Adipocyte (in vitro differentiated cells): ENCODE data around the gene GRIN2A.

Experiments
- DNase-seq: peaks from one replicate; pipeline ENCODE4 v3.0.0-alpha.2; 2015; ENCODE audit warnings: low read depth
- H3K27me3 ChIP-seq: replicated peaks from 2 replicates; pipeline ENCODE4 v1.7.0; 2013; ENCODE audit warnings: mild to moderate bottlenecking, low read length, moderate library complexity; ENCODE audit not compliant: control insufficient read depth, insufficient read depth
- H3K36me3 ChIP-seq: 2 replicates; pipeline ENCODE4 v1.7.0; 2013; ENCODE audit warnings: low read length, mild to moderate bottlenecking, moderate library complexity; ENCODE audit not compliant: control insufficient read depth, insufficient read depth, severe bottlenecking
- H3K4me1 ChIP-seq: 2 replicates; pipeline ENCODE4 v1.7.0; 2013; ENCODE audit warnings: mild to moderate bottlenecking, low read length, moderate library complexity; ENCODE audit not compliant: control insufficient read depth, insufficient read depth
- H3K4me3 ChIP-seq: 2 replicates; pipeline ENCODE4 v1.7.0; 2013; ENCODE audit warnings: mild to moderate bottlenecking, low read length, moderate library complexity
- H3K9ac ChIP-seq: 2 replicates; pipeline ENCODE4 v1.7.0; 2013; ENCODE audit warnings: mild to moderate bottlenecking, low read length, moderate library complexity
- H3K9me3 ChIP-seq: 2 replicates; pipeline ENCODE4 v1.7.0; 2013; ENCODE audit warnings: mild to moderate bottlenecking, low read length, moderate library complexity; ENCODE audit not compliant: control insufficient read depth

GRIN2A gene

DNA sequence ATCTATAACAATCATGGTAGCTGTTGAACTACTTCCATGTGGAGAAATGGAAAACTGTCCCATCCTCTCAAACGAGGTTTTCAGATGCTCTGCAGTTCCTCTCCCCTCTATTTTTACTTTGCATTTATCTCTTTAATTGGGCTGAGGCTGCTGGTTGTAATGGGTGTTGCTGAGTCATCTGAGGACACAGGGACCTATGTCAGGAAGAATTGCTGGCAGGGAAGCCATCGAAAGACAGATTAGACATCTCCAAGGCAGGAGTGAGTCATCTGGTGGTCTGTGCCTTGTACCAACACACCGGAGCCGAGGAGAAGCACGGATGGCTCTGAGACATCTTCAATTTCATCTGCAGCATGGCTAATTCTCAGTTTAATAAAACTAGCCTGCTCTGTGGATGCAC lies 394.5 kb downstream of the GRIN2A start:
- Histone ChIP-seq H3K4me3 (no peak overlapping the region), H3K4me1 (peaks cover 7% of the 10 kb centered on the region), H3K9ac (no peak overlapping the region), H3K27me3 (no peaks in the 10 kb centered on the region), H3K9me3 (no peaks in the 10 kb centered on the region), H3K36me3 (no peaks in the 10 kb centered on the region)
- DNase-seq: no peak

DNA sequence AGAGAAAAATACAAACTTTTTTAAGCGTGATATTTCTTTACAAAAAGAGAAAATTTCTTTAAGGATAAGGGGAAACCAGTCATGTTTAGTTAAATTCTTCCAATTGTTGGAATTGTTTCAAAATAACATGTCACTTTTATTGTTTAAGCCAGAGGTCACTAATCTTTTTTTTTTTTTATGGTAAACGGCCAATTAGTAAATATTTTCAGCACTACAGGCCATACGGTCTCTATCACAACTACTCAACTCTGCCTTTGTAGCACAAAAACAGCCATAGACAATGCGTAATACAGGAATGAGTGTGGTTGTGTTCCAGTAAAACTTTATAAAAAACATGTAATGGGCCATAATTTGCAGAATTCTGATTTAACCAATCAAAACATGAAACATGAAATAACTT lies 401.4 kb downstream of the GRIN2A start:
- no peaks in the 10 kb centered on the region for H3K9me3 ChIP-seq
- no peaks in the 10 kb centered on the region for H3K36me3 ChIP-seq
- no peaks in the 10 kb centered on the region for H3K27me3 ChIP-seq
- H3K4me1 ChIP-seq: no peaks in the 10 kb centered on the region
- no peak overlapping the region for H3K9ac ChIP-seq
- no peak for DNase-seq
- no peak overlapping the region for H3K4me3 ChIP-seq

DNA sequence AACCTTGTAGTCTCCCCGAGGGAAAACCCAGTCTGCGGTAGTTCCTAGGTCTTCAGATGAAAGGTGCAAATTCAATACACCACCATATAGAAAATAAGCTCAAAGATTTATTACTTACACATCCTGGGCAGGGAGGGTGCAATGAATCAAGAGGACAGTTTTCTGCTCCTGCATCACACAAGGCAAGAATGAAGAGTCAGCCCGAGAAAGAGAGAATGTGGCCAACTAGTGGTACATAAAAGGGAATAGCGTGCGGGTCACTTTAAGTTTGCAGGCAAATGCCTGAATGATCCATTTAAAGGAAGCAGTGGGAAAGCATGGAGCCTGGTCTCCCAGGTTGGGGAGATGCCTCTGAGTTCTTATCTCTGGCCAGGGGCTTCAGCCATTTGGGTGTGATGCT lies 403.4 kb downstream of the GRIN2A start:
- no peaks in the 10 kb centered on the region for H3K4me1 ChIP-seq
- no peak for DNase-seq

DNA sequence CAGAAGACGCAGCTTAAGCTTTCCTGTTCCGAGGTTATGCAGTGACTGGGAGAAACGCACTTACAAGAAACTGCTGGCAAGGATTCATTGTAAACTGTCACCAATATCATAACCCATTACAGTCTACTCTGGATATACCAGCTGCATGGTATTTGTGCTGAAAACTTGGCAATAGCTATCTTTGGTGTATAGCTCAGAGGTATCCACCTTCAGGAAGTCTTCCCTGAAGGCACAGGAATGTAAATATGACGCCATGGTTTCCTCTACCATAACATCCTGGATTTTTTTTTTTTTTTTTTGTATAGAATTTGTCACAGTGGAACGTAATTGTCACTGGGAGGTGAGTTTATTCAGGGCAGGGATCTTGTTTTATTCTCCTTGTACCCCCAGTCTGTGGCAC lies 406.2 kb downstream of the GRIN2A start:
- H3K9me3 ChIP-seq: no peaks in the 10 kb centered on the region
- H3K9ac ChIP-seq: no peak overlapping the region
- no peaks in the 10 kb centered on the region for H3K36me3 ChIP-seq
- DNase-seq: no peak
- H3K4me3 ChIP-seq: no peak overlapping the region
- no peaks in the 10 kb centered on the region for H3K27me3 ChIP-seq
- peaks cover 10% of the 10 kb centered on the region for H3K4me1 ChIP-seq

More for the DNA sequence above, 403.4 kb downstream of the GRIN2A start:
- H3K27me3 ChIP-seq: no peaks in the 10 kb centered on the region
- H3K36me3 ChIP-seq: no peaks in the 10 kb centered on the region
- H3K9ac ChIP-seq: no peak overlapping the region
- no peak overlapping the region for H3K4me3 ChIP-seq
- no peaks in the 10 kb centered on the region for H3K9me3 ChIP-seq

DNA sequence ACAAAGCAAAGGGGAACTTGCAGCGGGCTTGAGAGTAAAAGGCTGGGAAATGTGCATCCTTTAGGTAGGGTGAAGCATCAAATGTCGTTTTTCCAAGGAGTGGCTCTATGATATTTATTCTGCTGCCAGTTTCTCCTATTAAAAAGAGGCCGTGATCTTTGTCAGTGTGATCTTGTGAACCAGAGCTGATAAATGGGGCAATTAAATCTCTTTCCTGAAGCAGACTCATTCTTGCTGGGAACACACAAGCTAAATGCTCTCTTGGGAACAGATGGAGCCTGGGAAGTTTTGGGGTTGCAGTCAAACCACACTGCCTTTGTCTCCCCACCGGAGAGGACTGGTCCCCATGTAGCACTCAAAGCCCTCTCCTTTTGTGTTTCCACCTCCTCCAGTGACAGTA lies 408.9 kb downstream of the GRIN2A start:
- Histone ChIP-seq H3K9ac (no peak overlapping the region), H3K27me3 (no peaks in the 10 kb centered on the region), H3K4me1 (peaks cover 10% of the 10 kb centered on the region), H3K36me3 (no peaks in the 10 kb centered on the region), H3K4me3 (no peak overlapping the region), H3K9me3 (no peaks in the 10 kb centered on the region)
- no peak for DNase-seq

DNA sequence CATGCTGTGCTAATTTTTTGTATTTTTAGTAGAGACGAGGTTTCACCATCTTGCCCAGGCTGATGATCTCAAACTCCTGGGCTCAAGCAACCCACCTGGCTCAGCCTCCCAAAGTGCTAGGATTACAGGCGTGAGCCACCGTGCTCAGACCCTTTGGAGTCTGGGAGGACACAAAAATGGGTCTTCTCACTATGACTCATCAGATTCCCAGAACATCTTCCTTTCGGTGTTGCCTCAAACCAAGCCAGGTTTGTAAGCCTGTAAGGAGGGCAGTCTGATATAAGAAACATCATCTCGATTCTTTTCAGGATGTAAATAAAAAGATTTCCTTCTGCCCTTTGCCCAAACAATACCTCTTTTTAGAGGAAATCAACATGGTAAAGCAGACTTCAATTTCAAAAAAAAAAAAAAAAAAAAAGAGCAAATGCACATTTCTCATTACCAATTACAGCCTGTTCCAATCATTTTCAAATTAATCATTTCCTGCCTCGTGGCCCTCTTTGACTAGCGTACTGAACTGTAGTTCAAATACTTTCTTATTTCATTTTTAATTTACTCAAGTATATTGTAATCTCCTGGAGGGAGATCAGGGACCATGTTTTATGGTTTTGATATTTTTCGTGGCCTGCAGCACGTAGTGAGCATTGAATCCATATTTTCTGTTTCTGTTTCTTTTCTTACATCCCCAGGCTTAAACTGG lies 409.6 kb downstream of the GRIN2A start:
- Histone ChIP-seq H3K4me3 (no peak overlapping the region), H3K9me3 (no peaks in the 10 kb centered on the region), H3K4me1 (peaks cover 10% of the 10 kb centered on the region), H3K9ac (no peak overlapping the region), H3K36me3 (no peaks in the 10 kb centered on the region), H3K27me3 (no peaks in the 10 kb centered on the region)
- DNase-seq: no peak

DNA sequence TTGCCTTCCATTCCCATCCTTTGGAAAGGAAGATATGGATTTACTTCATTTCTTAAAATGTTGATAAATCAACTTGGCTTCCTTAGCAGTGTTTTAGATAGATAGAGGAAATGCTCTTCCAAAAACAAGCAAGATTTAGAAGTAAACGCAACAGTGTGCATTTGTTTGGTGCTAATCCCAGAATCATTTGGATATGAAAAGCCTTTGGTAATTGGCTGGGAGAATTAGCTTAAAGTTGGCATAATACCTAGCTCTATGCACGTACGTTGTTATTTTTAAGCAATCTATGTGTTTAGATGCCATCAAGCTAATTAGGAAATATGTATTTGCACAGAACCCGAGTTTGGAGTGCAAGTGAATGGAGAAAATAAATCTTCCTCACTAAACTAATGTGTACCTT lies 415.3 kb downstream of the GRIN2A start:
- Histone ChIP-seq H3K27me3 (no peaks in the 10 kb centered on the region), H3K4me1 (no peaks in the 10 kb centered on the region), H3K36me3 (no peaks in the 10 kb centered on the region), H3K9me3 (no peaks in the 10 kb centered on the region), H3K9ac (no peak overlapping the region), H3K4me3 (no peak overlapping the region)
- DNase-seq: no peak

DNA sequence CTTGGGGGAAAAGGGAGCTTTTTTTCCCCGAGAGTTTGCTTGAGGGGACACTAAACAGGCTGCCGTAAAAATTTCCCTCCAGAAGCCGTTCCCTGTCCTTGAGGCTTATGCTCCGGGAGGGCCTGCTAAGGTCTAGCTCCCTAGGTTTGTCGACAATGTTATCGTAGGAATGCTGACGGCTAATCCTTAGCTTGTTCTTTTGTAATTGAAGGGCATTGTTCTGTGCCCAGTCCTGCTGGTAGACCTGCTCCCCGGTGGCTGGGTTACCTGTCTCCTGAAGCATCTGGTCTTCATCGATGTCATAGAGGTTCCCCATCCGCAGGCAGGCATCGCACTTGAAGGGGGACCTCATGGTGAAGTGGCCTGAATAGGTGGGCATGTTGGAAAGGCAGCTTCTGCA lies 418.7 kb downstream of the GRIN2A start:
- Histone ChIP-seq H3K9ac (no peak overlapping the region), H3K9me3 (no peaks in the 10 kb centered on the region), H3K27me3 (no peaks in the 10 kb centered on the region), H3K4me3 (no peak overlapping the region), H3K4me1 (no peaks in the 10 kb centered on the region), H3K36me3 (no peaks in the 10 kb centered on the region)
- DNase-seq: no peak

DNA sequence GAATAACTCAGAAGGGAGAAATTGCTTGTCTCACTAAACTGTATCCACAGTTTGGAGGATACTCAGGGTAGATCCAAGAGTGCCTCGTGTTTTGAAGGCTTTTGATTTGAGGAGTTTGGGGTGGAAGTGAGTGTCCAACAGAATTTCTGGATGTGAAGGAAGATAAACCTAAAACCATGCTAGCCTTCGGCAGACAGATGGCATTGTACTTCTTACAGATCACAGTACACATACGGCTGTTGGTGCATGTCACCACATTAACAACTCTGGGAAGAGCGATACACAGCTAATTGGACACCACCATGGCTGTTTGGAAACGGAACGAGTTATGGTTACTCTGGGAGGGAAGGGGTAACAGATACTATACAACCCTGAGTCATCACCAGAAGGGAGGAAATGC lies 420.4 kb downstream of the GRIN2A start:
- Histone ChIP-seq H3K9ac (no peak overlapping the region), H3K9me3 (no peaks in the 10 kb centered on the region), H3K27me3 (no peaks in the 10 kb centered on the region), H3K4me1 (no peaks in the 10 kb centered on the region), H3K4me3 (no peak overlapping the region), H3K36me3 (no peaks in the 10 kb centered on the region)
- DNase-seq: no peak

DNA sequence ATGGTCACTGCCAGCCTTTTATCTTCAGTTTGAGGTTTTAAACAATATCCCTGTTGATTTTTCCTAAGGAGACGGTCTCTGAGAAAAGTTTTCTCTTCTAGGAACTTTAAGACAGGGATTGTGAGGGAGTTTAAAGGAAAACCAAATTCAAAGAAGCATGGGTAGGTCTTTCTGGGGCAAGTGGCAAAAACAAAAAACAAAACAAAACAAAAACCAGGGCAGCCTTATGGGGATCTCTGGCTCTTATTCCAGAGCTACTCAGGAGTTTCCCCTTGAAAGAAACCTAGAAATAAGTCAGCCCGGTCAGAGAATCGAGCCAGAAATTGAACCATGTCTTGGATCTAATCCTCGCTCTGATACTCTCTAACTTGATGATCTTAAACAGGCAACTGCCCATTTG lies 424.5 kb downstream of the GRIN2A start:
- Histone ChIP-seq H3K4me3 (no peak overlapping the region), H3K9me3 (no peaks in the 10 kb centered on the region), H3K27me3 (no peaks in the 10 kb centered on the region), H3K9ac (no peak overlapping the region), H3K4me1 (peaks cover 5% of the 10 kb centered on the region), H3K36me3 (no peaks in the 10 kb centered on the region)
- no peak for DNase-seq

DNA sequence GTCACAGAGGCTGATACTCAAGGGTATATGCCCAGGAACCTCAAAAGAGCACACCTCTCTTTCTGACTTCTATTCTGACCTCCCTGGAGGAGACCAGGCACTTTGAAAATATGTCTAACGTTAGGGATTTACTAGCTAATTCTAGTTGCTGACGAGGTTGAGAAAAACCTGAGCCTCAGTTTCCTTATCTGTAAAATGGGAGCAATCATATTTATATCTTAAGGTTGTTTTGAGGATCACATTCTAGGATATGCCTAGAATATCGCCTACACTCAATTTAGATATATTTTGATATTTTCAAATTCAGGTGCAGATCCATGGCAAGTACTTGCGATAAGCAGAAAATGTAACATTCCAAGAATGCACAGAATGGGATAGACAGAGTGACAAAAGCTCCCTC lies 425.8 kb downstream of the GRIN2A start:
- peaks cover 5% of the 10 kb centered on the region for H3K4me1 ChIP-seq
- H3K36me3 ChIP-seq: no peaks in the 10 kb centered on the region
- no peaks in the 10 kb centered on the region for H3K9me3 ChIP-seq
- no peak overlapping the region for H3K9ac ChIP-seq
- no peak overlapping the region for H3K4me3 ChIP-seq
- H3K27me3 ChIP-seq: no peaks in the 10 kb centered on the region
- no peak for DNase-seq

DNA sequence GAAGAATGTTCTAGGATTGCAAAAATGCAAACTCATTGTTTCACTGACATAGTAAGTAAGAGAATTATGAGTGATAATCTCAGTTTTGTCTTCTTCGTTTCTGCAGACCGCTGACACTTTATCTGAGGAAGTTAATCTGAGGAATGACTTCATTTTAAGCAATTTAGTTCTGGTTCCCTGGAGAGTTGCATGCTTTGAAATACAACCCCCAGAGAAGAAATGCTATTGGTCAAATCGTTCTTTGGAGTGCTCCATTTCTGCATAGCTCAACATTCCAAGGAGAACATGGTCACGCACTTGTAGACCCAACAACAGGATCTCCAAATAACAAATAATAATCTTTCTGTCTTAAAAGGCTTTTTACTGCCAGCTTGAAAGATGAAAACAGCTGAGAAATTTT lies 427.1 kb downstream of the GRIN2A start:
- H3K9ac ChIP-seq: no peak overlapping the region
- peak; percentile 1 for DNase-seq
- no peaks in the 10 kb centered on the region for H3K9me3 ChIP-seq
- no peak overlapping the region for H3K4me3 ChIP-seq
- H3K27me3 ChIP-seq: no peaks in the 10 kb centered on the region
- no peaks in the 10 kb centered on the region for H3K36me3 ChIP-seq
- peaks cover 5% of the 10 kb centered on the region for H3K4me1 ChIP-seq
